NT2/D1 (cell line): ENCODE data around the gene FBXO27.

Experiments
- DNase-seq: peaks from one replicate; pipeline ENCODE4 v3.0.0-alpha.2; 2011; ENCODE audit warnings: low read depth, low spot score
- H3K27me3 ChIP-seq: 2 replicates; pipeline ENCODE4 v1.6.0; 2011; ENCODE audit warnings: mild to moderate bottlenecking; ENCODE audit not compliant: insufficient read length, insufficient read depth
- H3K36me3 ChIP-seq: 2 replicates; pipeline ENCODE4 v1.6.1; 2011; ENCODE audit warnings: mild to moderate bottlenecking, low read length, mixed read lengths; ENCODE audit not compliant: insufficient read depth, insufficient read length
- H3K4me1 ChIP-seq: 2 replicates; pipeline ENCODE4 v1.5.1; 2011; ENCODE audit not compliant: insufficient read depth, insufficient read length
- H3K4me3 ChIP-seq: 2 replicates; pipeline ENCODE4 v1.5.1; 2011; ENCODE audit warnings: low read depth; ENCODE audit not compliant: insufficient read length
- H3K9ac ChIP-seq: 2 replicates; pipeline ENCODE4 v1.6.0; 2011; ENCODE audit warnings: low read depth; ENCODE audit not compliant: insufficient read length
- H3K9me3 ChIP-seq: 2 replicates; pipeline ENCODE4 v1.5.1; 2011; ENCODE audit warnings: mild to moderate bottlenecking, low read length; ENCODE audit not compliant: insufficient read depth
- SUZ12 ChIP-seq: IDR thresholded peaks from 2 replicates; pipeline ENCODE4 v1.6.1; 2011; ENCODE audit not compliant: insufficient read length, insufficient read depth; ENCODE audit errors: extremely low read depth
- YY1 ChIP-seq: IDR thresholded peaks from 2 replicates; pipeline ENCODE4 v1.6.1; 2011; ENCODE audit not compliant: insufficient read length, insufficient read depth
- ZNF274 ChIP-seq: IDR thresholded peaks from 2 replicates; pipeline ENCODE4 v1.6.1; 2011; ENCODE audit warnings: mild to moderate bottlenecking, low read depth, low read length

The FBXO27 gene

DNA sequence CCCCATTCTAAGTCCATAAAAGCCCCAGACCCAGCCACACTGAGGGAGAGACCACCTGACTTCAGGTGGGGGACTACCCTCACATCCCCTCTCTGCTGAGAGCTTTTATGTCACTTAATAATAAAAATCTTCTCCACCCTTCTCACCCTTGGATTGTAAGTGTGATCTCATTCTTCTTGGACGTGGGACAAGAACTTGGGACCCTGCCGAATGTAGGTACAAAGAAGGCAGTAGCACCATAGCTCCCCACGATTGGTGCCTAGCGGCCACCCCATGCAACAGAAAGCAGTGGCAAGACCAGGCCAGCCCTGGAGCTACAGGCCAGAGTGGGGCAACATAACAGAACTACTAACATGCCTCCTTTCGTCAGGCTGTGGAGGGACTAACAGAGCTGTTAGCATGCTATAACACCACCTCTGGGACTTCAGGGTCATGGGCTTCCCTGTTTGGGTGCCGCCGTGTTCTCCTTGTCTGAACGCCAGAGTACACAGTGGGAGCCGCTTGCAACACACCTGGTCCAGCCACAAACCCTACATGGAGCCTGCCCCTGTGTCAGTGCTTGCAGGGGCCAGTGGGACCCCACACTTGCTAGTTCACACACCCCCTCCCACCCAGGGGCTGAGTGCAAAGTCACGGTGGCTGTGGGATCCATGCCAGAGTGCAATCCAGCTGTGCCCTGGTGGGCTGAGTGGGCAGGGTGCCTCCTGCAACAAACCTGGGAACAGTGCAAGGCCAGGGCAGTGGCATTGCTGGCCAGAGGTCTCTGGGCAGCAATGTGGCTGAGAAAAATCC is 51.6 kb downstream of the FBXO27 start:
- Histone ChIP-seq H3K4me1 (peaks cover 4% of the 10 kb centered on the region), H3K27me3 (no peaks in the 10 kb centered on the region), H3K9ac (no peak overlapping the region), H3K9me3 (peaks cover 15% of the 10 kb centered on the region; the same call in 1 of the 2 replicates), H3K4me3 (no peak overlapping the region), H3K36me3 (no peaks in the 10 kb centered on the region)
- TF ChIP-seq SUZ12 (no peak), ZNF274 (no peak), YY1 (no peak)
- DNase-seq: no peak

DNA sequence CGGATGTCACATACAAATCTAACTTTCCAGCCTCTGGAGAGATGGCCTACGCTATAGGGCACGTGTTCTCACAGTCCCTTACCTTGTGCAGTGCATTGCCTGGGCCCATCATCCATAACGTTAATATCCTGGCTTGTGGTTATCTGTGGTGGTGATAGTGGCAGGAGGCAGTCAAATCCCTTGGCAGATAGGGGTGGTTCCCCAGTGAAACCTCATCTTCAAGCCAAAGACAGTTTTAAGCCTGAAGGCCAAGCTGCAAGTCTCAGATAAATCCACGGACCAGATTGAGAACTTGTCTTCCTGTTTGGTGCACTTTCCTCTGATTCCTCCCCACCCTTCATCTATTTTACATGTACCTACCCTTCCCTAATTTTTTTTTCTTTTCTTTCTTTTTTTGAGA is 52.5 kb downstream of the FBXO27 start:
- no peaks in the 10 kb centered on the region for H3K36me3 ChIP-seq
- H3K9ac ChIP-seq: no peak overlapping the region
- no peak overlapping the region for H3K4me3 ChIP-seq
- H3K27me3 ChIP-seq: no peaks in the 10 kb centered on the region
- peaks cover 15% of the 10 kb centered on the region; the same call in 1 of the 2 replicates for H3K9me3 ChIP-seq
- H3K4me1 ChIP-seq: peaks cover 4% of the 10 kb centered on the region
- DNase-seq: no peak
- TF ChIP-seq YY1 (no peak), SUZ12 (no peak), ZNF274 (no peak)

DNA sequence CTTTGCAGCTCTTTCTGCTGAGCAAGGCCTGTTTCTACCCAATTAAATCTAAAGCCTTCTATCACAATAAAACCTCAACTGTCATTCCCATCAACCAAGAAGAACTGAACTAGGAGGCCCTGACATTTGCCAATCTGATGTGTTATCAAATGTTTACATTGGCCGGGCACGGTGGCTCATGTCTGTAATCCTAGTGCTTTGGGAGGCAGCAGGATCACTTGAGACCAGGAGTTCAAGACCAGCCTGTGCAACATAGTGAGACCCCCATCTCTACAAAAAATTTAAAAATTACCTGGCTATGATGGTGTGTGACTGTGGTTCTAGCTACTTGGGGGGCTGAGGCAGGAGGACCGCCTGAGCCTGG is 54.0 kb downstream of the FBXO27 start:
- TF ChIP-seq ZNF274 (no peak), YY1 (no peak), SUZ12 (no peak)
- Histone ChIP-seq H3K36me3 (peaks cover 1% of the 10 kb centered on the region), H3K9me3 (peaks cover 15% of the 10 kb centered on the region; the same call in 1 of the 2 replicates), H3K27me3 (no peaks in the 10 kb centered on the region), H3K4me3 (no peak overlapping the region), H3K9ac (no peak overlapping the region), H3K4me1 (peaks cover 4% of the 10 kb centered on the region)
- DNase-seq: no peak

DNA sequence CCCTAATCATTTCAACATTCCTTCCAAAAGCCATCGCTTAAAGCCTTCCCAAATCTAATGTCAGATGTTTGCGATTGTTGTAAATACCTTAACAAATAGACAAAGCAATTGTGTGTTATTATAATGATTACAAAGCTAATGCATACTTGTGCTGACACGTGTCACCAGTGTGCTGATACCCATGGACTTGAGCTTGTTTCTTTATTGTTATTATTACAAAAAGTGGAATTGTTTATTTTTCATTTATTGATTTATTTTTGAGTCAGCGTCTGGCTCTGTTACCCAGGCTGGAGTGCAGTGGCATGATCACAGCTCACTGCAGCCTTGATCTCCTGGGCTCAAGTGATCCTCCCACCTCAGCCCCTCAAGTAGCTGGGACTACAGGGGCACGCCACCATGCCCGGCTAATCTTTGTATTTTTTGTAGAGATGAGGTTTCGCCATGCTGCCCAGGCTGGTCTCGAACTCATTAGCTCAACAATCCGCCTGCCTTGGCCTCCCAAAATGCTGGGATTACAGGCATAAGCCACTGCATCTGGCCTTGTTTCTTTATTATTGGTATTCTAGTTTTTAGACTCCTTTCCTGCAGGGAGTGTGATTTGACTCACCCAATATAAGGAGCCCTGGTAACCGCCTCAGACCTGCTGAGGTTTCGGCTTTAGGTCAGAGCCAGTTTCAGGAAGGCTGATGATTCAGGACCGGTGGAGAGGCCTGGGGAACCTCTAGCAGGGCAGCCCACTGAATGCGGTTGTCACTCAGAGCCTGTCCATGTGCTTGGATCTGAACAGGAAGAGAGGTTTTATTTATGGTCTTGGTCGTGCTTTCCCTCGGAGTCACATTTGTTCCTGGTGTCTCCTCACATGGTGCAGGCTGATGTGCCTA is 54.7 kb downstream of the FBXO27 start:
- no peak for DNase-seq
- TF ChIP-seq ZNF274 (no peak), SUZ12 (no peak), YY1 (no peak)
- H3K27me3 ChIP-seq: no peaks in the 10 kb centered on the region
- peaks cover 4% of the 10 kb centered on the region for H3K4me1 ChIP-seq
- no peak overlapping the region for H3K4me3 ChIP-seq
- peaks cover 4% of the 10 kb centered on the region for H3K36me3 ChIP-seq
- H3K9ac ChIP-seq: no peak overlapping the region
- peaks cover 15% of the 10 kb centered on the region; the same call in 1 of the 2 replicates for H3K9me3 ChIP-seq

DNA sequence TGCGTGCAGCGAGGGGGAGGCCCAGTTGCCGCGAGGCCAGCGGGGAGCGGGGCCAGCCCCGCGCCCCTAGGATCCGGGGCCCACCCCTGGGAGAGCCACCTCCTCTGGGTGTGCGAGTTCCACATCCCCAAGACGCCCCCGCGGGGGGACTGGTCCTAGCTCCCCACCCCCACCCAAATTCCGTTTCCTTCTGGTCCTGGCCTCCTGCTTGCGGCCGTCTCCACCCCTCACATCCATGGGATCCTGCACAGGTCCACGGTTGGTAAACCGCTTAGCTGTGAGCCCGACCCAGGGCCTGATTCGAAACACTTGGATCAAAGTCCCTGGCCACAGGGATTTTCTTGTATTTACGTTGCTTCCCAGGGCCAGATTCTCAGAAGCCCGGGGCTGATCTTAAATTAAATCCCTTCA is 56.5 kb downstream of the FBXO27 start:
- peak overlapping the region; percentile 33 for H3K4me3 ChIP-seq
- peak overlapping the region; percentile 82 for H3K9ac ChIP-seq
- DNase-seq: no peak
- peaks cover 9% of the 10 kb centered on the region for H3K36me3 ChIP-seq
- TF ChIP-seq ZNF274: no peak
- TF ChIP-seq YY1: no peak
- TF ChIP-seq SUZ12: no peak
- H3K9me3 ChIP-seq: peaks cover 11% of the 10 kb centered on the region; the same call in 1 of the 2 replicates
- H3K27me3 ChIP-seq: no peaks in the 10 kb centered on the region
- peaks cover 4% of the 10 kb centered on the region for H3K4me1 ChIP-seq

DNA sequence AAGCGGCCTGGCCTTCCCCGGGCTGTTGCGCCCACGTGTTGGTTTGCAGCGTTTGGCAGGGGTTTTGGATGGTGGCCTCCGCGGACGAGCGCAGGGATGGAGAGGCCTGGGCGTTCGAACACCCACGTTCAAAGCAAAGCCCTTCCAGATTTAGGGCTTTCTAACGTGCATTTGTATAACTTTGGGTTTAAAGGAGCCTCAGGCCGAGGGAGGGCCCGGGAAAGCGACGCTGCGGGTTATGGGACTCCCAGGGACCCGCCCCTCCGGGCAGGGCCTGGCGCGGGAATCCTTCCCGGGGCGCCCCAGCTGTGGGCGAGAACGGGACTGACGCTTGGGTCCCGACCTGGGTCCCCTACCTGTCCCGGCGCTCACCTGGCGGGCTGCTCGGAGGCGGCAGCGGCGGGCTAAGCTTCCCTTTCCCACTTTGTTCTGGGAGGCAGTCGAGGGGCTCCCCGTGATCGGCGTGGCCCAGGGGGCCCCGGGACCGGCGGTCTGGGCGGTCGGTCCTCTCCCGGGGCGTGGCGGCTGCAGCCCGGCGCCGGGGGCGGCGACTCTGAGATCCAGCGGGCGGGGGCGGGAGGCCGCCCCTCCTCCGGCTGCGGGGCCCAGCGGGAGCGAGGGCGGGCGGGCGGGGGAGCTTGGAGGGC is 57.0 kb downstream of the FBXO27 start, which contains the start of gene FBXO17:
Gene FBXO17, minus strand, starts transcription at position 529 of the 647 bp plus-strand sequence. CDS start 25,423 bp downstream, outside the sequence.
- no peaks in the 10 kb centered on the region for H3K27me3 ChIP-seq
- peak within 1 kb of the TSS; percentile 77 for H3K4me3 ChIP-seq
- TF ChIP-seq YY1 (no peak), ZNF274 (no peak), SUZ12 (no peak)
- peaks cover 4% of the 10 kb centered on the region for H3K4me1 ChIP-seq
- peak within 1 kb of the TSS; percentile 82 for H3K9ac ChIP-seq
- H3K36me3 ChIP-seq: peaks cover 9% of the 10 kb centered on the region
- DNase-seq: no peak
- peaks cover 6% of the 10 kb centered on the region; the same call in 1 of the 2 replicates for H3K9me3 ChIP-seq
